GM12892 (cell line): ENCODE data around the gene NAALADL2.

Experiments
- POLR2A ChIP-seq: IDR thresholded peaks from 2 replicates; pipeline ENCODE4 v1.6.1; 2011; ENCODE audit warnings: low read depth, low read length, control low read depth
- POLR2AphosphoS5 ChIP-seq: IDR thresholded peaks from 2 replicates; pipeline ENCODE4 v1.6.1; 2011; ENCODE audit warnings: low read depth, low read length, control low read depth
- TAF1 ChIP-seq: IDR thresholded peaks from 2 replicates; pipeline ENCODE4 v1.6.1; 2011; ENCODE audit warnings: low read depth, mild to moderate bottlenecking, control low read depth, low read length, borderline replicate concordance

DNA sequence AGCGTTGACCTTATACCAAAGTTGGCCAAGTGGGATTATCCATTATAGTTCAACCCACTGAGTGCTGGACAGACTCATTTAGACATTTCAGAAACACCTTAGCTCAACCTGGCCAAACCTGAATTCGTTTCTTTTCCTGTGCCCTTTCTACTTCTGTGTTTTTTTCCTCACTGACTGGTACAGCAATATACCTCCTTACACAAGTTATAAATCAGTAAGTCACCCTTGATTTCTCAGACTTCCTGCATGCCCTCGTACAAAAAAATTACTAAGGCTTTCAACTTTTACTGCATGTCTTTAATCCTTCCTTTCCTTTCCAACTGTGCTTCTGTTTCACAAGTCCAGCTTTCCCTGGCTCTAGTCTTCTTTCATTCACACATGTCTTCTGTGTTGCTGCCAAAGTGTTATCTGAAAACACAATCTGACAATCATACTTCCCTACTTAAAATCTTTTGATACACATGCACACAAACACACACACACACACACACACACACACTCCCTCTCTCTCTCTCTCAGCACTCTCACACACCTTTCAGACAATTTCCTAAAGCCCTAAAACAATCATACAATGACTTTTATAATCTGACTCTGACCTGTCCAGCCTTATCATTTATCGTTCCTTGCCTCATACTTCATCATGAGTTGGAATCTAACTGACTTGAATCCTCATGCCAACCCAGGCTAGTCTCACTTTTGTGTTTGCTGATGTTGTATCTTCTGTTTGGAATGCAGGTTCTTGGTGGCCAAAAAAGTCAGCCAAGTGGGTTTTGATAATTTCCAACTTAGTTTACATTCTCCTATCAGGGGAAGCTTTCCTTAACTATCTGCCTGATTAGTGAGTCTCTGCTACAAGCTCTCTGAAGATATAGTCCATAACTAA is 436.4 kb downstream of the NAALADL2 start:
- TF ChIP-seq POLR2AphosphoS5 (no peak), POLR2A (no peak), TAF1 (no peak)
